Hepatocyte (in vitro differentiated cells): Measurements from ENCODE around the gene CD302. TPM values are rescaled to one million over a fixed set of nuclear protein-coding genes. Genes with fewer than 3 reads are reported as not detected.
"Not testable (repeated sequence)": the region's sequence is repeated elsewhere in the genome, so short reads cannot be mapped to it uniquely, and the experiment has no call there.

Experiments
- DNase-seq: peaks from one replicate; pipeline ENCODE4 v3.0.0-alpha.2; 2016; ENCODE audit warnings: low spot score
- H2AFZ ChIP-seq: fragments of 200-600 bp; sonication (generic); 2 replicates; pipeline ENCODE4 v1.6.0; 2016; ENCODE audit warnings: antibody characterized with exemption, mild to moderate bottlenecking
- H3K27ac ChIP-seq: fragments of 200-600 bp; sonication (generic); 2 replicates; pipeline ENCODE4 v1.5.1; 2016; ENCODE audit warnings: mild to moderate bottlenecking
- H3K27me3 ChIP-seq: fragments of 200-600 bp; sonication (generic); 2 replicates; pipeline ENCODE4 v1.6.1; 2016
- H3K36me3 ChIP-seq: fragments of 200-600 bp; sonication (generic); replicated peaks from 2 replicates; pipeline ENCODE4 v1.5.1; 2016; ENCODE audit warnings: low read depth; ENCODE audit not compliant: insufficient read depth
- H3K4me1 ChIP-seq: fragments of 200-600 bp; sonication (generic); 2 replicates; pipeline ENCODE4 v1.5.1; 2016; ENCODE audit warnings: mild to moderate bottlenecking, moderate library complexity; ENCODE audit not compliant: insufficient read depth
- H3K4me2 ChIP-seq: fragments of 200-600 bp; sonication (generic); 2 replicates; pipeline ENCODE4 v1.6.0; 2016
- H3K4me3 ChIP-seq: fragments of 200-600 bp; sonication (generic); 2 replicates; pipeline ENCODE4 v1.5.1; 2016; ENCODE audit warnings: mild to moderate bottlenecking
- H3K79me2 ChIP-seq: fragments of 200-600 bp; sonication (generic); 2 replicates; pipeline ENCODE4 v1.6.0; 2017; ENCODE audit warnings: mild to moderate bottlenecking
- H3K9me2 ChIP-seq: fragments of 200-600 bp; sonication (generic); replicated peaks from 2 replicates; pipeline ENCODE4 v1.6.0; 2017; ENCODE audit warnings: mild to moderate bottlenecking; ENCODE audit not compliant: insufficient read depth
- H3K9me3 ChIP-seq: fragments of 200-600 bp; sonication (generic); 2 replicates; pipeline ENCODE4 v1.5.1; 2016; ENCODE audit warnings: low read depth, mild to moderate bottlenecking
- H4K20me1 ChIP-seq: fragments of 200-600 bp; sonication (generic); 2 replicates; pipeline ENCODE4 v1.6.0; 2016; ENCODE audit warnings: mild to moderate bottlenecking; ENCODE audit not compliant: insufficient read depth, poor library complexity, severe bottlenecking
- EZH2 ChIP-seq: fragments of 200-600 bp; sonication (generic); IDR thresholded peaks from 2 replicates; pipeline ENCODE4 v1.6.1; 2016; ENCODE audit warnings: antibody characterized with exemption, mild to moderate bottlenecking, borderline replicate concordance
- EZH2phosphoT487 ChIP-seq: fragments of 200-600 bp; sonication (generic); IDR thresholded peaks from one replicate; pipeline ENCODE4 v1.6.1; 2018; ENCODE audit warnings: antibody characterized with exemption, mild to moderate bottlenecking, low read depth, moderate library complexity; ENCODE audit not compliant: unreplicated experiment, severe bottlenecking
- WGBS: methylation state at CpG from one replicate; pipeline ENCODE4 v1.1.6; 2016; ENCODE audit warnings: low lambda C conversion rate; ENCODE audit errors: missing lambda C conversion rate; 5-methylcytosine and 5-hydroxymethylcytosine counted together
- polyA plus RNA-seq: library from polyadenylated mRNA; unstranded; fragments of >200 nt; fragmentation: Nextera tagmentation; extraction: Ambion mirVana; gene quantifications from 2 replicates; pipeline ENCODE4 v1.2.1, GENCODE V29; 2016
- total RNA-seq: library from RNA; depleted of rRNA; stranded (reverse); fragments of >200 nt; gene quantifications from 2 replicates; pipeline ENCODE4 v1.2.3, GENCODE V29; 2014
- TF ChIP-seq, protein P1 (sequence below): fragments of 200-600 bp; sonication (generic); IDR thresholded peaks from 2 replicates; pipeline ENCODE4 v1.5.1; 2016; ENCODE audit warnings: antibody characterized with exemption, mild to moderate bottlenecking; ENCODE audit not compliant: poor library complexity

The CD302 gene
- total and polyA plus RNA-seq, 2 experiments from 2014 or later, result 7.1 to 26.0 TPM

DNA sequence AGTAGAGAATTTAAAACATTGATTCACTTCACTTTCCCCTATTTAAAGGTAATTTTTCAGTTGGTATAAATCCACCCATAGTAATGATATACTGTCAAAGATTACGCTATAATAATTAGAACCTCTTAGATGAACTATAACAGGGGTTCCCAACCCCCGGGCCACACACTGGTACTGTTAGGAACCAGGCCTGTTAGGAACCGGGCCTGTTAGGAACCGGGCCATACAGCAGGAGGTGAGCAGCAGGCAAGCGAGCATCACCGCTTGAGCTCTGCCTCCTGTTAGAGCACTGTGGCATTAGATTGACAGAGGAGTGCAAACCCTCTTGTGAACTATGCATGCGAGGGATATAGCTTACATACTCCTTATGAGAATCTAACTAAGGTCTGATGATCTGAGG, 34.0 kb upstream of the CD302 start:
- no peaks in the 10 kb centered on the region for H4K20me1 ChIP-seq
- H3K27ac ChIP-seq, result no peak overlapping the region
- WGBS, result 81% methylated on average over 7 of the region's 7 CpGs
- no peak overlapping the region for H3K4me3 ChIP-seq
- H3K9me2 ChIP-seq, result no peaks in the 10 kb centered on the region
- H2AFZ ChIP-seq, result no peak overlapping the region
- TF ChIP-seq EZH2, result no peak
- no peak overlapping the region for H3K4me2 ChIP-seq
- H3K9me3 ChIP-seq, result no peaks in the 10 kb centered on the region
- H3K79me2 ChIP-seq, result no peaks in the 10 kb centered on the region
- H3K27me3 ChIP-seq, result no peaks in the 10 kb centered on the region
- no peaks in the 10 kb centered on the region for H3K36me3 ChIP-seq
- no peaks in the 10 kb centered on the region for H3K4me1 ChIP-seq
- no peak for DNase-seq

DNA sequence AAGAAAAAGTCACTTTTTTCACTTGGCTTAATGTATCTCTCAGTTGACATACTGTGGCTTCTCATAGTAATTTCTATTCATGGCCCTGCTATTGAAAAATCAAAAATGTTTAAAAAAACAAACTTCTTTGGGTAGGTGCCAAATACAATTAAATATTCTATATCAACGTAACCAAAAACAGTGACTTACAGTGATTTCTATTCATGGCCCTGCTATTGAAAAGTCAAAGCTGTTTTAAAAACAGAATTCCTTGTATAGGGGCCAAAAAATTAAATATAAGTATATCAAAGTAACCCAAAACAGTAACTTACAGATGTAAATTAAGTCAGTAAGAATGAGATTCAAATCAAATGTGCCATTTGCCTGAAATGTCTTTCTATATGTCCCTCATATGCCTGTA, 31.4 kb upstream of the CD302 start:
- Histone ChIP-seq H2AFZ (no peak overlapping the region), H3K9me2 (no peaks in the 10 kb centered on the region), H3K27ac (no peak overlapping the region), H3K4me2 (no peak overlapping the region), H3K36me3 (no peaks in the 10 kb centered on the region), H3K79me2 (no peaks in the 10 kb centered on the region), H4K20me1 (no peaks in the 10 kb centered on the region), H3K4me3 (no peak overlapping the region), H3K9me3 (no peaks in the 10 kb centered on the region), H3K4me1 (no peaks in the 10 kb centered on the region), H3K27me3 (no peaks in the 10 kb centered on the region)
- DNase-seq, result no peak
- TF ChIP-seq EZH2phosphoT487 (no peak), EZH2 (no peak)
- TF ChIP-seq, protein P1, sequence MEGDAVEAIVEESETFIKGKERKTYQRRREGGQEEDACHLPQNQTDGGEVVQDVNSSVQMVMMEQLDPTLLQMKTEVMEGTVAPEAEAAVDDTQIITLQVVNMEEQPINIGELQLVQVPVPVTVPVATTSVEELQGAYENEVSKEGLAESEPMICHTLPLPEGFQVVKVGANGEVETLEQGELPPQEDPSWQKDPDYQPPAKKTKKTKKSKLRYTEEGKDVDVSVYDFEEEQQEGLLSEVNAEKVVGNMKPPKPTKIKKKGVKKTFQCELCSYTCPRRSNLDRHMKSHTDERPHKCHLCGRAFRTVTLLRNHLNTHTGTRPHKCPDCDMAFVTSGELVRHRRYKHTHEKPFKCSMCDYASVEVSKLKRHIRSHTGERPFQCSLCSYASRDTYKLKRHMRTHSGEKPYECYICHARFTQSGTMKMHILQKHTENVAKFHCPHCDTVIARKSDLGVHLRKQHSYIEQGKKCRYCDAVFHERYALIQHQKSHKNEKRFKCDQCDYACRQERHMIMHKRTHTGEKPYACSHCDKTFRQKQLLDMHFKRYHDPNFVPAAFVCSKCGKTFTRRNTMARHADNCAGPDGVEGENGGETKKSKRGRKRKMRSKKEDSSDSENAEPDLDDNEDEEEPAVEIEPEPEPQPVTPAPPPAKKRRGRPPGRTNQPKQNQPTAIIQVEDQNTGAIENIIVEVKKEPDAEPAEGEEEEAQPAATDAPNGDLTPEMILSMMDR, result no peak
- WGBS, result 94% methylated on average over 1 of the region's 1 CpG

DNA sequence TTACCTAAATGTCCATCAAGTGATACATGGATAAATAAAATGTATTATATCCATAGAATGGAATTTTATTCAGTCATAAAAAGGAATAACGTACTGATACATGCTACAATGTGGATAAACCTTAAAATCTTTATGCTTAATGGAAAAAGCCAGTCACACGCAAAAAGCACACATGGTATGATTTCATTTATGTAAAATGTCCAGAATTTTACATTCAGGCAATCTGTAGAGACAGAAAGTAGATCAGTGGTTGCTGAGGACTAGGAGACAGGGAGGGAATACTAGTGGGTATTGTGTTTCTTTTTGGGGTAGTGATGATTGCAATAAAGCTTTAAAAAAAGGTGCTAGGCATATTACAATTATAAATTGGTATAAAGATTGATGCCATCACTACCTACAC, 30.7 kb upstream of the CD302 start:
- Histone ChIP-seq H2AFZ (no peak overlapping the region), H3K4me3 (no peak overlapping the region), H3K36me3 (no peaks in the 10 kb centered on the region), H3K4me2 (no peak overlapping the region), H3K27ac (no peak overlapping the region), H3K9me3 (no peaks in the 10 kb centered on the region), H3K79me2 (no peaks in the 10 kb centered on the region), H3K27me3 (no peaks in the 10 kb centered on the region), H3K4me1 (no peaks in the 10 kb centered on the region), H4K20me1 (no peaks in the 10 kb centered on the region), H3K9me2 (no peaks in the 10 kb centered on the region)
- WGBS, result 75% methylated on average over 2 of the region's 2 CpGs
- TF ChIP-seq EZH2phosphoT487, result no peak
- no peak for TF ChIP-seq EZH2
- TF ChIP-seq, protein P1, result no peak
- DNase-seq, result no peak

DNA sequence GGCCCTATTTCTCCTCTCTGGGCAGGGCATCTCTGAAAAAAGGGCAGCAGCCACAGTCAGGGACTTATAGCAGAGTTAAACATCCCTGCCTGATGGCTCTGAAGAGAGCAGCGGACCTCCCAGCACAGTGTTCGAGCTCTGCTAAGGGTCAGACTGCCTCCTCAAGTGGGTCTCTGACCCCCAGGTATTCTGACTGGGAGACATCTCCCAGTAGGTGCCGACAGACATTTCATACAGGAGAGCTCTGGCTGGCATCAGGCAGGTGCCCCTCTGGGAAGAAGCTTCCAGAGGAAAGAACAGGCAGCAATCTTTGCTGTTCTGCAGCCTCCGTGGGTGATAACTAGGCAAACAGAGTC, 24.4 kb upstream of the CD302 start:
- H4K20me1 ChIP-seq, H3K27me3 ChIP-seq, H3K9me3 ChIP-seq, H3K36me3 ChIP-seq, DNase-seq, H2AFZ ChIP-seq, H3K4me1 ChIP-seq, H3K79me2 ChIP-seq, H3K9me2 ChIP-seq, H3K4me3 ChIP-seq, H3K4me2 ChIP-seq: not testable (repeated sequence)
- WGBS, result 88% methylated on average over 4 of the region's 4 CpGs
- peak overlapping the region; percentile 37 for H3K27ac ChIP-seq

DNA sequence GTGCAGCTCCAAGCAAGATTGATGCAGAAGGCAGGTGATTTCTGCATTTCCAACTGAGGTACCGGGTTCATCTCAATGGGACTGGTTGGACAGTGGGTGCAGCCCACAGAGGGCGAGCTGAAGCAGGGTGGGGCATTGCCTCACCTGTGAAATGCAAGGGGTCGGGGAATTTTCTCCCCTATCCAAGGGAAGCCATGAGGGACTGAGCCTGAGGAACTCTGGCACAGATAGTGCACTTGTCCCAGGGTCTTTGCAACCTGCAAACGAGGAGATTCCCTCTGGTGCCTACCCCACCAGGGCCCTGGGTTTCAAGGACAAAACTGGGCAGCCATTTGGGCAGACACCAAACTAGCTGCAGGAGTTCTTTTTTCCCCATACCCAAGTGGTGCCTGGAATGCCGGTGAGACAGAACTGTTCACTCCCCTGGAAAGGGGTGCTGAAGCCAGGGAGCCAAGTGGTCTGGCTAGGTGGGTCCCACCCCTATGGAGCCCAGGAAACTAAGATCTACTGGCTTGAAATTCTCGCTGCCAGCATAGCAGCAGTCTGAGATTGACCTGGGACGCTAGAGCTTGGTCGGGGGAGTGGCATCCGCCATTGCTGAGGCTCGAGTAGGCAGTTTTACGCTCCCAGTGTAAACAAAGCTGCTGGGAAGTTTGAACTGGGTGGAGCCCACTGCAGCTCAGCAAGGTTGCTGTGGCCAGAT, 23.9 kb upstream of the CD302 start:
- not testable (repeated sequence) for H2AFZ ChIP-seq, H3K9me2 ChIP-seq, H3K9me3 ChIP-seq, H3K27me3 ChIP-seq, H3K4me2 ChIP-seq, H3K4me1 ChIP-seq, H3K4me3 ChIP-seq, H4K20me1 ChIP-seq, H3K79me2 ChIP-seq, H3K36me3 ChIP-seq, H3K27ac ChIP-seq
- WGBS, result 69% methylated on average over 11 of the region's 11 CpGs
- peak; percentile 55 for DNase-seq
